AG08396 (cell line): ENCODE data around the gene PRKCE.
"Not testable (repeated sequence)": the region's sequence is repeated elsewhere in the genome, so short reads cannot be mapped to it uniquely, and the experiment has no call there.

ENCODE experiments used
- DNase-seq: peaks from one replicate; pipeline ENCODE4 v3.0.0; 2012; ENCODE audit warnings: low spot score, mixed read lengths

Gene PRKCE

GRCh38 chr2:45889620-45890370 lies 238.3 kb downstream of the PRKCE start:
- no peak for DNase-seq

- DNase-seq = not testable (repeated sequence)
These were observed 238.8 kb downstream of the PRKCE start for GRCh38 chr2:45890371-45890646.

- no peak for DNase-seq
These were observed 239.3 kb downstream of the PRKCE start for GRCh38 chr2:45890819-45891218.

GRCh38 chr2:45891719-45892424 lies 240.4 kb downstream of the PRKCE start:
- DNase-seq = no peak

GRCh38 chr2:45892425-45892745 lies 240.9 kb downstream of the PRKCE start:
- no peak for DNase-seq

- no peak for DNase-seq
These were observed 241.3 kb downstream of the PRKCE start for GRCh38 chr2:45892757-45893156.

- DNase-seq = no peak
These were observed 242.7 kb downstream of the PRKCE start for GRCh38 chr2:45894211-45894610.

- DNase-seq = peak; percentile 69
These were observed 243.9 kb downstream of the PRKCE start for GRCh38 chr2:45895241-45895861.

- DNase-seq = no peak
These were observed 244.8 kb downstream of the PRKCE start for GRCh38 chr2:45896311-45896710.

- no peak for DNase-seq
These were observed 246.4 kb downstream of the PRKCE start for GRCh38 chr2:45897842-45898241.

GRCh38 chr2:45898819-45899218 lies 247.3 kb downstream of the PRKCE start:
- no peak for DNase-seq

GRCh38 chr2:45899926-45900325 lies 248.5 kb downstream of the PRKCE start:
- no peak for DNase-seq

GRCh38 chr2:45901468-45902032 lies 250.1 kb downstream of the PRKCE start:
- no peak for DNase-seq

- DNase-seq = no peak
These were observed 250.9 kb downstream of the PRKCE start for GRCh38 chr2:45902380-45902779.

- DNase-seq = no peak
These were observed 251.4 kb downstream of the PRKCE start for GRCh38 chr2:45902781-45903375.

- DNase-seq = peak; percentile 37
These were observed 252.9 kb downstream of the PRKCE start for GRCh38 chr2:45904267-45904945.

GRCh38 chr2:45904946-45905631 lies 253.6 kb downstream of the PRKCE start:
- DNase-seq = no peak

GRCh38 chr2:45905632-45905958 lies 254.1 kb downstream of the PRKCE start:
- no peak for DNase-seq

GRCh38 chr2:45907592-45907991 lies 256.1 kb downstream of the PRKCE start:
- no peak for DNase-seq

GRCh38 chr2:45908316-45909170 lies 257.1 kb downstream of the PRKCE start:
- no peak for DNase-seq

- no peak for DNase-seq
These were observed 257.7 kb downstream of the PRKCE start for GRCh38 chr2:45909171-45909565.
